CD4-positive, alpha-beta T cell treated with Interleukin-4 for 1 hour (primary cell): ENCODE measurements around the gene SGK2.
"Not testable (repeated sequence)": the region's sequence is repeated elsewhere in the genome, so short reads cannot be mapped to it uniquely, and the experiment has no call there.

ENCODE experiments used
- DNase-seq, 2 donors: peaks; one replicate each; pipeline ENCODE4 v3.0.0-alpha.2; 2020 to 2022

SGK2 gene

DNA sequence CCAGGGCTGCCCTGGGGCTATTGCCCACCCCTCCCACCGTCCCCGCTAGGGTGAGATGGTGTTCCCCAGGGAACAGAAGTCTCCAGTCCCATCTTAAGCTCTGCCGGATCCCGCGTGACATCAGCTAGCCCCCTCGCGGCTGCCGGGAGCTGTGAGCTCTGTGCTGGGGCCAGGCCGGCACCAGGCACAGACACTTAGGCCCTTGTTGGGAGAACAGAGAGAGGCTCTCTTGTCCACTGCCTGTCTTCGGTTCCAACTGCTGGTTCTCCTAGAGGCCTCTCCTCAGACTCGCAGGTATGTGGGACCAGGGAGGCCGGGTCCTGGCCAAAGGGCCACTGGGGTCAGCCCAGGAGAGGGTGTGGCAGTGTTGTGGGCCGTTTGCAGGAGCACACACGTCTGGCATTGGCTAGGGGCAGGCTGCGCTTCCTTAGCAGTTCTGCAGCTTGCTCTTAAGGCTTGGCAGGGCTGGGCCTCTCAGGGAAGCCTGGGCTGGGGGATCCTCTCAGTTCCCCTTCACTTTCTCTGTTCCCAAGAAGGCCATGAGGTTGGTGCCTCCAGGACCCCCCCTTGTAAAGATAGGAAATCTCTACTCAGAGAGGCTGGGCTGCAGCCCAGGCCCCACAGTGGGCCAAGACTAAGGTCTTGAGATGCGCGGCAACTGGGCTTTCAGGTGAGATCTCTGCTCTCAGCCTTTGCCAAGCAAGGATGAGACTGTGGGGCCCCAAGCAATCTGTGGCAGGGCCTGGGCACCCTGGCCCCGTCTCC, 6.3 kb downstream of the SGK2 start:
- no peak for DNase-seq

GRCh38 chr20:43565758-43566104, 6.9 kb downstream of the SGK2 start:
- DNase-seq: no peak

DNA sequence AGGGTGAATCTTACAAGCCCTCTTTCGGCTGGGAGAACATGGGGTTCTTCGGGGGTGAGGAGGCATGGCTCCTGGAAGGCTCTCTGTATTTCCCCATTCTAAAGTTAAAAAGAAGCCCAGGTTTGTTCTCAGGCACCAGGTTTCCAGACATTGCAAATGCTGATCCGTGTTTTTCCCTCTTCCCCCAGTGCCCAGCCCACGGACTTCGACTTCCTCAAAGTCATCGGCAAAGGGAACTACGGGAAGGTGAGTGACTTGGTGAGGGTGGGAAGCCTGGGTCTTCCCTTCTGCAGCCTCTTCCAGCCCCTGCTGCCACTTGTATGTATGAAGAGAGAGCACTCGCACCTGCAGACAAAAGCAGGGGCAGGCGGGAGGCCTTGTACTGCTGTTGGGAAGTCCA, 8.7 kb downstream of the SGK2 start:
- DNase-seq: no peak

DNA sequence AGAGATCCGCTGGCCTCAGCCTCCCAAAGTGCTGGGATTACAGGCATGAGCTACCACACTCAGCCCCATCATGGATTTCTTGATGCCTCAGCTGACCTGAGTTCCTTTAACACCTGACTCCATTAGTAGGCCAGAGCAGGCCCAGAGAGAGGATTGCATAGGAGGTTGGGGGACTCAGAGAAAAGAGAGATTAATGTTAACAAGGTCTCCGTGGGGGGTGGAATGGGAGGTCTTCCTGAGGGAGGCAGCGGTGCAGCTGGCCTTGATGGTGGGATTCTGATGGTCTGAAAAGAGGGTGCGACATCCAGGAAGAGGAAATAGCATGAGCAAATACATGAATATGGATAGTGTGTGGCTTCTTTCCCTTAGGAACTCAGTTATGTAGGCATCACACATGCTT, 9.9 kb downstream of the SGK2 start:
- DNase-seq: no peak

DNA sequence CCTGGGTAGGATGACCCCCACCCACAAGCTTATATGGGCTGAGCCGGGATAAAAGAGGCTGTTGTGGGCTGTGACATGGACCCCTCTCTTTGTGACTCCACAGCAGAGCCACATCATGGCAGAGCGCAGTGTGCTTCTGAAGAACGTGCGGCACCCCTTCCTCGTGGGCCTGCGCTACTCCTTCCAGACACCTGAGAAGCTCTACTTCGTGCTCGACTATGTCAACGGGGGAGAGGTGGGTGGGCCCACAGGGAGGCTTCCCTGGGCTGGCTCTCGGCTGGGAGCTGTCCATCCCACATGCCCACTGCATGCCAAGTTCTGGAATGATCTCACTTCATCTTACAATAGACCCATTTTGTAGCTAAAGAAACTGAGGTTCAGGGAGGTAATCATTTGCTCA, 10.5 kb downstream of the SGK2 start:
- no peak for DNase-seq

DNA sequence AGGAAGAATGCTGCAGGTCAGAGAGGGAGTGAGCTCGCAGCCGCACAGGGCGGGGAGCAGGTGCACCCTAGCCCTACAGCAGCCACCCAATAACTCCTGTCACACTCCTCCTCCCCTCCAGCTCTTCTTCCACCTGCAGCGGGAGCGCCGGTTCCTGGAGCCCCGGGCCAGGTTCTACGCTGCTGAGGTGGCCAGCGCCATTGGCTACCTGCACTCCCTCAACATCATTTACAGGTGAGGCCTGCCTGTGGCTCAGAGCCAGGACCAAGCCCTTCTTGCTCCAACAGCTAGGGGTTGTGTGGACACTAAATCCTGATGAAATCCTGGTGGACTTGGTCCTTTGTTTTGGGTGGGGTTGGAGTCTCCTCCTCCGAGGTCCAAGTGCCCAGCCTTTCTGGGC, 11.7 kb downstream of the SGK2 start:
- DNase-seq: no peak

GRCh38 chr20:43571310-43571709, 12.5 kb downstream of the SGK2 start:
- no peak for DNase-seq

- no peak for DNase-seq
These were observed 12.9 kb downstream of the SGK2 start for GRCh38 chr20:43571771-43572170.

DNA sequence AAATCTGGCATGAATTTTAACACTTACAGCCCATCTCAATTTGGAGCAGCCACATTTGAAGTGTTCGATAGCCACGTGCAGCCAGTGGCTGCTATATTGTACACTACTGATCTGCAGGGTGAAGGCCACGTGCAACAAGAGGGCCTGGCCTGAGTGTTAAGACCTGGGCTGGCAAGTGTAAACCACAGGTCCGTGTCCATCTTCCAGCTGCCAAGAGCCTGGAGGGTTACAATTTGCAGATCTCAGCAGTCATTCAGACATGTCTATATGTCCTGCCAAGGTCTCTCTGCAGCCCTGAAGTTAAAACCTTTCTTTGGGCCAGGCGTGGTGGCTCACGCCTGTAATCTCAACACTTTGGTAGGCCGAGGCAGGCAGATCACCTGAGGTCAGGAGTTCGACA, 14.1 kb downstream of the SGK2 start:
- no peak for DNase-seq

DNA sequence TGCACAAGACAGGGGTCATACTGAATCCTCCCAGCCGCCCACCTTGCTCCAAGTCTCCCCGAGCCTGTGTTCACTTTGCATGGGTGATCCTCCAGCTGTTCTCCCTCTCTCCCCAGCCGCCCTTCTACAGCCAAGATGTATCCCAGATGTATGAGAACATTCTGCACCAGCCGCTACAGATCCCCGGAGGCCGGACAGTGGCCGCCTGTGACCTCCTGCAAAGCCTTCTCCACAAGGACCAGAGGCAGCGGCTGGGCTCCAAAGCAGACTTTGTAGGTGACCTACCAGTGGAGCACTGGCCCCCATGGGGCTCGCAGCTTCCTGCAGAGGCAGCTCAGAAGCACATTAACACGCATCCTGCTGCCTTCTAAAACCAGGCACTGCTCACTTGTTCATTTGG, 17.3 kb downstream of the SGK2 start:
- no peak for DNase-seq

DNA sequence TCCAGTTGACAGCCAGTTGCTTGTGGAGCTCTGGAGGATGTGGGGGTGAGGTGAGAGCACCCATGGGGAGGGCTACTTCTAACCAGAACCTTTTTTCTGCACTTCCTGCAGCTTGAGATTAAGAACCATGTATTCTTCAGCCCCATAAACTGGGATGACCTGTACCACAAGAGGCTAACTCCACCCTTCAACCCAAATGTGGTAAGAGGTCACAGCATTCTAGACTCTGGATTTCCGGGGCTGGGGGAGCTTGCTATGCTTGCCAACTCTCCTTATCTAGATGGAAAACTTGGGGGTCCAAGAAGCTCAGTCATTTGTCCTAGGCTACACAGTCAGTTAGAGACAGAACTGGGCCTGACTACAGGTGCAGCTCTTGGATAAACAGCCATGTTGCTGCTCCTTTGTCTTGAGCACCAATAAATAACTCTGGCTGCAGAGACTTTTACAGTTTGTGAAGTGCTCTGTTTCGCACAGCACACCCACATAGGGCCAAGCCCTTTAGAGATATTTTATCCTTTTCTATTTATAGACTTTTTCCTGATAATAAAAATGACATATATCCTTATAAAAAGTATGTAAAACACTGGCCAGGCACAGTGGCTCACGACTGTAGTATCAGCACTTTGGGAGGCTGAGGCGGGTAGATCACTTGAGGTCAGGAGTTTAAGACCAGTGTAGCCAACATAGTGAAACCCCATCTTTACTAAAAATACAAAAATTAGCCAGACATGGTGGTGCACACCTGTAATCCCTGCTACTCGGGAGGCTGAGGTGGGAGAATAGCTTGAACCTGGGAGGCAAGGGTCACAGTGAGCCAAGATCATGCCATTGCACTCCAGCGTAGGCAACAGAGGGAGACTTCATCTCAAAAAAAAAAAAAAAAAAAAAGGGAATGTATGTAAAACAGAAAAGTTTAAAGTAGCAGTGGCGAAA, 21.3 kb downstream of the SGK2 start:
- DNase-seq: no peak

DNA sequence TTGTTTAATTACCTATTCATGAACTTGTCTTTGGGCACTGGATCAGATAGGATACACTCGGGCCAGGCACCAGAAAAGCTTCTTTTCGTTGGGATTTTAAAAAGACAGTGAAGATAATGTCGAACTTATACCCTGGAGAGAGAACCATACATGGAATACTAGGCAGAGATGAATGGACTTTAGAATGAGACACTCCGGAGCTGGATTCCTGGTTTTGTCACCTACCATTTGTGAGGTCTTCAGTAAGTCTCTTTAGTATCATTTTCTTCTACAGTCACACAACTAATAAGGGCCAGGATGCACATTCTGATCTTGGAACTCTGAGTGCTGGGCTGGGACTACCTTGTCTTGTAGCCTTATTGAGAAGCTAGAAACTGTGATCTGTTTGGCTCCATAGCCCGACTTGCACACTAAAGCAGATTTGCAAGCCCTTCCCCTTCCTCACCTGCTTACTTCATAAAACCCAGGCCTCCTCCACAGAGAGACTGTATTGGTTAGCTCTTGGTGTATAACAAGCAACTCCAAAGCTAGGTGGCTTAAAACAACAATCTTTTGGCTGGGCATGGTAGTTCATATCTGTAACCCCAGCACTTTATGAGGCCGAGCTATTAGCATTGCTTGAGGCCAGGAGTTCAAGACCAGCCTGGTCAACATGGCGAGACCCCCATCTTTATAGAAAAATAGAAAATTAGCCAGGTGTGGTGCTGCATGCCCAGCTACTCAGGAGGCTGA, 24.5 kb downstream of the SGK2 start:
- DNase-seq: no peak

DNA sequence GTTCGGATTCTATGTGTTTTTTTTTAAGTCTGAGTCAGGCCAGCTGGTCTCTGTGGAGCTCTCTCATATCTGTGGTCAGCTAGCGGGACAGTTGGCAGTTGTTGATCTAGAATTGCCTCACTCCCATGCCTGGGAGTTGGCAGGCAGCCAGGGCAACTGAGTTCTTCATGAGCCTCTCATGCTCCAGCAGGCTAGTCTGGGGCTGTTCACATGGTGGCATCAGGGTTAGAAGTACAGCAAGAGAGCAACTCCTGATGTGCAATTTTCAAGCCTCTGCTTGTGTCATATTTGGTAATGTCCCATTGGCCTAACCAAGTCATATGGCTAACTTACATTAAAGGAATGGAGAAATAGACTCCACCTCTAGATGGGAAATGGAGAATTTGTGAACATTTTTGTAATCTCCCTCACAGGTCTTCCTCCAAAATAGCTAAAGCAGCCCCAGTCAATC, 25.2 kb downstream of the SGK2 start:
- DNase-seq: no peak

DNA sequence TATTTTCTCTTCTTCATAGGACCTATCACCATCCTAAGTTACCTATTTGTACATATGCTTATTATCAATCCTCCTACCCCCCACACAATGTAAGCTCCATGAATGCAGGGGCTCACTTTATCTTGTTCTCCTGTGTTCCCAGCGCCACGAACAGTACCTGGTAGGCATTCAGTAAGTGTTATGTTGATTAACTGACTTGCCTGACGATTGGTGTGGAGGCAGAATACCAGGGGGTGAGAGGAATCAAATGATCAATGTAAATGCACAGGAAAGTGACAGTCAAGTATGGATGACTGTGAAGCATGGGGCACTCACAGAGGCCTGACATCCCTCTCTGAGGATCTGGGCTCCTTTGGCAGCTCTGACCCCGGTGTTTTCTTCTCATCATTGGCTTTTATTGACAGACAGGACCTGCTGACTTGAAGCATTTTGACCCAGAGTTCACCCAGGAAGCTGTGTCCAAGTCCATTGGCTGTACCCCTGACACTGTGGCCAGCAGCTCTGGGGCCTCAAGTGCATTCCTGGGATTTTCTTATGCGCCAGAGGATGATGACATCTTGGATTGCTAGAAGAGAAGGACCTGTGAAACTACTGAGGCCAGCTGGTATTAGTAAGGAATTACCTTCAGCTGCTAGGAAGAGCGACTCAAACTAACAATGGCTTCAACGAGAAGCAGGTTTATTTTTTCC, 25.8 kb downstream of the SGK2 start:
- DNase-seq: no peak

- DNase-seq: no peak
These were observed 27.8 kb downstream of the SGK2 start for GRCh38 chr20:43586641-43587040.

DNA sequence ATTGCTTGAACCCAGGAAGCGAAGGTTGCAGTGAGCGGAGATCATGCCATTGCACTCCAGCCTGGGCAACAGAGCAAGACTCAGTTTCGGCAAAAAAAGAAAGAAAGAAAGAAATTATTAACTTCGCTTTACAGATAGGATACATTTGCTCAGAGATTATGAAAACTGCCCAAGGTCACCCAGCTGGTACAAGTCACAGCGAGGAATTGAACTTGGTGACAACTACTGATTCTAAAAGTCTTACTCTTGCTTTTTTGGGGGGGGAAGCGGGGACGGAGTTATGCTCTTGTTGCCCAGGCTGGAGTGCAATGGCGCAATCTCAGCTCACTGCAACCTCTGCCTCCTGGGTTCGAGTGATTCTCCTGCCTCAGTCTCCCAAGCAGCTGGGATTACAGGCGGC, 29.7 kb downstream of the SGK2 start:
- DNase-seq: not testable (repeated sequence)

GRCh38 chr20:43590036-43590391, 31.2 kb downstream of the SGK2 start:
- DNase-seq: no peak

DNA sequence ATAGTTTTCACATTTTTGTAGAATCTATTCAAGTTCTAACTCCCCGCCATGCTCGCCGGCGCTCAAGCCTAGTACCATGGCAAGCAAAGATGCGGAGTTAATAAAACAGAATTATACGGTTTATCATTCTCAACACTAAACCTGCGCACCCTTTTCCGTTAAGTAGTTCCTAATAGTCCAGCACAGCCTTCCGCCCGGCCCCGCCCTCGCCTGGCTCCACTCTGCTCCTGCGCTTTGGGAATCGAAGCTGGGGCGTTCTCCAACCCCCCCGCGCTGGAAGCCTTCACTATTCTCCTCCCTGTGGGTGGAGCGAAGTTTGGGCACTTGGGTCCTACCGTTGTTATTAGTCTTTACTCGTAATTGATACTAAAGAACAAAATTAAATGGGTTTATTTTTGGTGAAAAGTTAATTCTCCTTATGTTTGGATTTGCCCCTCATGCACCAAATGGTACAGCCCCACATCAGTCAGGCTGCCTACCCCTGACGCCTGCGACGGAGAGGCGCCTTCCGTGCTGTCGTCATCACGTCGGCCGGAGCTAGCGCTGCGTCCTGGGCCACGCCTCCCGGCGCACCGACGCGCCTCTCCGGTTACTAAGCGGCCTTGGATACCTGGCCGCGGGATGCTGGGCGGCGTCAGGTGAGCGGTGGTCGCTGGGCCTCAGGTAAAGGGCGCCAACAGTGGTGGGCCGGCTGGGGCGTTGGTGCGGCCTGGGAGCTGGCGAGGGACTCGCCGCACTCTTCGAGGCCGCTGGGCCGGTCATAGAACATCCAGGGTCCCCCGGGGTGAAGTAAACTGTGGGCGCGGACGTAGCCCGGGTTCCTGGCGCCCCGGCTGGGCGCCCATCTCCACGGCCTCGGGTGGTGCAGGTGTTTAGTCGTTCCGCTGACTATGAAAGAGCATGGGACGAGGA, 31.8 kb downstream of the SGK2 start, which contains the start of gene IFT52:
Gene IFT52 (plus strand): TSS at position 546 of the 912 bp plus-strand sequence. CDS start 3,762 bp downstream, outside the sequence.
- DNase-seq: peak; percentile 88

DNA sequence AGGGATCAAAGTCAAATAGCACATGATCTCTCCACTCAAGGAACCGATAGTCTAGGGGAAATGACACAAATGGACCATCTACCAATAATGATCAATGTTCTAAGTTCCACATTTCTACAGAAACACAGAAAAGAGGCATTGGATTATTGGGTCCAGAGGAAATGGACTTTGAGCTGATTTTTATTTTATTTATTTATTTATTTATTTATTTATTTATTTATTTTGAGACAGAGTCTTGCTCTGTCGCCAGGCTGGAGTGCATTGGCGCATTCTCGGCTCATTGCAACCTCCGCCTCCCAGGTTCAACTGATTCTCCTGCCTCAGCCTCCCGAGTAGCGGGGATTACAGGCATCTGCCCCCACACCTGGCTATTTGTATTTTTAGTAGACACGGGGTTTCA, 43.1 kb downstream of the SGK2 start:
- not testable (repeated sequence) for DNase-seq

GRCh38 chr20:43603124-43603523, 44.3 kb downstream of the SGK2 start:
- DNase-seq: no peak

DNA sequence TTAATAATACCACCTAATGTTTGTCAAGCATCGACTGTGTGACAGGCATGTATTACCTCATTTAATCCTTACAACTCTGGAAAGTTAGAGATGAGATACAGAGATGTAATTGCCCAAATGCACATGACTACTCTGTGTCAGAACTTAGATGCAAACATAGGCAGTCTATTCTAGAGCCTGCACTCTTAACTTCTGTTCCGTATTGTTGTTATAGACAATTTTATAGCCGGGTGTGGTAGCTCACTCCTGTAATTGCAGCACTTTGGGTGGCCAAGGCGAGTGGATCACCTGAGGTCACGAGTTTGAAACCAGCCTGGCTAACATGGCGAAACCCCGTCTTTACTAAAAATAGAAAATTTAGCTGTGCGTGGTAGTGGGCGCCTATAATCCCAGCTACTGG, 46.9 kb downstream of the SGK2 start:
- no peak for DNase-seq

- not testable (repeated sequence) for DNase-seq
These were observed 48.5 kb downstream of the SGK2 start for GRCh38 chr20:43607278-43607677.
